ENCODE results near the gene DPP10.

Gene DPP10

DNA sequence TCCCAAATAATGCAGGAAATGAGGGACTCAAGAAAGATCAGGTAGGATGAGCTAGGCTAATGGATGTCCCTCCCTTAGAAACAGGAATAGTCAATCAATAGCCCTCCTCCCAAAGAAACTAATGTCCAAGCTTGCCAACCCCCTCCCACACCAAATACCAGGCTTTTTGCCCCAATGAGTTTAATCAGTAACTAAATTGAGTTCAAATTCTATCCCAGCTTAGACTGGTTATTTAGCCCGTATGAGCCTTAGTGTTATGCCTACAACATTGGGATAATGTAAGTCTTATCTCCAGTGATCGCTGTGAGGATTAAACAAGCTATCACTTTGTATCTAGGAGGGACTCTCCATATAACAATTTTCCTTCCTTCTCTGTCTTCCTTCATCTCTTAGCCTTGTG is 310.7 kb downstream of the DPP10 start:
- Histone ChIP-seq H2AK5ac (ENCODE audit: low read length) (no peak overlapping the region), H3K56ac (ENCODE audit: low read length) (no peak overlapping the region), H3K4me3 (ENCODE audit: low read length) (no peak overlapping the region), H3K9ac (ENCODE audit: low read length) (no peak overlapping the region), H3K36me3 (ENCODE audit: control insufficient read depth, insufficient read depth, low read length) (no peaks in the 10 kb centered on the region), H3K23ac (ENCODE audit: low read length) (no peak overlapping the region), H3K18ac (ENCODE audit: low read length) (no peak overlapping the region), H3K4me1 (ENCODE audit: control insufficient read depth, low read depth, low read length) (no peaks in the 10 kb centered on the region), H2BK5ac (ENCODE audit: low read length) (no peak overlapping the region), H2BK120ac (ENCODE audit: low read depth, low read length) (no peak overlapping the region), H4K8ac (ENCODE audit: low read depth, low read length) (no peak overlapping the region), H3K27ac (ENCODE audit: low read depth, low read length) (no peak overlapping the region), H3K79me1 (ENCODE audit: low read length) (no peaks in the 10 kb centered on the region), H4K5ac (ENCODE audit: low read length) (no peak overlapping the region), H3K27me3 (ENCODE audit: insufficient read depth, low read length, poor library complexity) (no peaks in the 10 kb centered on the region), H3K4me2 (ENCODE audit: low read length) (no peak overlapping the region), H3K79me2 (ENCODE audit: control insufficient read depth, insufficient read depth, low read length) (no peaks in the 10 kb centered on the region), H3K4ac (ENCODE audit: low read depth, low read length) (no peak overlapping the region), H2BK15ac (replicated peaks; ENCODE audit: low read depth) (no peak overlapping the region)
- no peak for DNase-seq
- no CpG with 5 or more reads among the region's 2 CpGs for WGBS (ENCODE audit: extremely low coverage, insufficient coverage, low lambda C conversion rate)

DNA sequence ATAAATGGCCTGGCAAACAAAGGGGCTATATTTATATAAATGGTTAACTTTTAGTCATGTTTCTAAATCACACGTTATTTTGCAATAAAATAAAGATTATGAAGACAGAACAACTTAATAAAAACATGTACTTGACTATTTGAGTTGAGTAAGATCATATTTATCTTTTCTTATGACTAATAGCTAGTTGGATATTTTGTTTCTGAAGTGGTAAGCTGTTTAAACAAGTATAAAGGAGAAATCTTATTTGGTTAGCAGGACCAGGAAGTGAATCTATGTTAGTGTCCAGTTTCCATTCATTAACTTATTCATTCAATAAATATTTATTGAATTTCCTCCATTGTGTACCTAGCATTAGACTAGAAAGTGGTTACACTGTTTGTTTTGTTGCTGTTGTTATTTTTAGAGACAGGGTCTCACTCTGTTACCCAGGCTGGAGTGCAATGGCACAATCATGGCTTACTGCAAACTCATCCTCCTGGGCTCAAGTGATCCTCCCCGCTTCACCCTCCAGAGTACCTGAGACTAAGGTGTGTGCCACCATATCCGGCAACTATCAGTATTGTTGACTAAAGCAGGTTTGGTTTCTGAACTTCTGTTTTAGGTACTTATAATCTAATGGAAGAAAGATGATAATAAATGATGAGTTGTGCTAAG is 312.6 kb downstream of the DPP10 start:
- H3K4ac ChIP-seq (ENCODE audit: low read depth, low read length) = no peak overlapping the region
- no peak overlapping the region for H2BK120ac ChIP-seq (ENCODE audit: low read depth, low read length)
- no peak overlapping the region for H3K23ac ChIP-seq (ENCODE audit: low read length)
- H4K5ac ChIP-seq (ENCODE audit: low read length) = no peak overlapping the region
- no peak overlapping the region for H3K4me2 ChIP-seq (ENCODE audit: low read length)
- H3K9ac ChIP-seq (ENCODE audit: low read length) = no peak overlapping the region
- H3K56ac ChIP-seq (ENCODE audit: low read length) = no peak overlapping the region
- H3K79me1 ChIP-seq (ENCODE audit: low read length) = no peaks in the 10 kb centered on the region
- no peak overlapping the region for H2BK15ac ChIP-seq (replicated peaks; ENCODE audit: low read depth)
- no peaks in the 10 kb centered on the region for H3K36me3 ChIP-seq (ENCODE audit: control insufficient read depth, insufficient read depth, low read length)
- H3K79me2 ChIP-seq (ENCODE audit: control insufficient read depth, insufficient read depth, low read length) = no peaks in the 10 kb centered on the region
- no peak overlapping the region for H3K18ac ChIP-seq (ENCODE audit: low read length)
- no peak overlapping the region for H3K27ac ChIP-seq (ENCODE audit: low read depth, low read length)
- no CpG with 5 or more reads among the region's 3 CpGs for WGBS (ENCODE audit: extremely low coverage, insufficient coverage, low lambda C conversion rate)
- no peak overlapping the region for H2BK5ac ChIP-seq (ENCODE audit: low read length)
- H3K27me3 ChIP-seq (ENCODE audit: insufficient read depth, low read length, poor library complexity) = no peaks in the 10 kb centered on the region
- H4K8ac ChIP-seq (ENCODE audit: low read depth, low read length) = no peak overlapping the region
- H2AK5ac ChIP-seq (ENCODE audit: low read length) = no peak overlapping the region
- no peak for DNase-seq
- no peaks in the 10 kb centered on the region for H3K4me1 ChIP-seq (ENCODE audit: control insufficient read depth, low read depth, low read length)
- no peak overlapping the region for H3K4me3 ChIP-seq (ENCODE audit: low read length)

DNA sequence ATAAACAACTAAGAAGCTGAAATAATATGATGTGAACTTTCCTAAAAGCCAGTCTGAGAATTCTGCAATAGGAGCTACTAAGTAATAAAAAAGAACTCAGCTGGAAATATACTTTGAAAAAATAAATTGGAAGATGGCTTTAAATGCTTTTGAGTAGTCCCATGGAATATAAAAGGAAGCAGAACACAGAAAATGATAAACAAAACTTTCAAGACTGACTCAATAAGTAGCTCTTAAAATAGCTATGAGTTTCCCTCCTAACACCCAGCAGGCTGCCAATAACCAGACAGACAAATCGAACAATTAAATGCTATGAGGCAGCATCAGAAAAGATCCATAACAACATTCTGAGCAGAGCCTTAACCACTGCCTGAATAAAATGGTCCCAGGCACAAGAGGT is 319.9 kb downstream of the DPP10 start:
- DNase-seq = no peak
- Histone ChIP-seq H3K4me3 (ENCODE audit: low read length) (no peak overlapping the region), H3K79me2 (ENCODE audit: control insufficient read depth, insufficient read depth, low read length) (no peaks in the 10 kb centered on the region), H3K4me1 (ENCODE audit: control insufficient read depth, low read depth, low read length) (no peaks in the 10 kb centered on the region), H2AK5ac (ENCODE audit: low read length) (no peak overlapping the region), H3K9ac (ENCODE audit: low read length) (no peak overlapping the region), H3K27me3 (ENCODE audit: insufficient read depth, low read length, poor library complexity) (no peaks in the 10 kb centered on the region), H3K4me2 (ENCODE audit: low read length) (no peak overlapping the region), H3K18ac (ENCODE audit: low read length) (no peak overlapping the region), H2BK5ac (ENCODE audit: low read length) (no peak overlapping the region), H3K79me1 (ENCODE audit: low read length) (no peaks in the 10 kb centered on the region), H3K27ac (ENCODE audit: low read depth, low read length) (no peak overlapping the region), H4K8ac (ENCODE audit: low read depth, low read length) (no peak overlapping the region), H3K56ac (ENCODE audit: low read length) (no peak overlapping the region), H2BK15ac (replicated peaks; ENCODE audit: low read depth) (no peak overlapping the region), H4K5ac (ENCODE audit: low read length) (no peak overlapping the region), H2BK120ac (ENCODE audit: low read depth, low read length) (no peak overlapping the region), H3K36me3 (ENCODE audit: control insufficient read depth, insufficient read depth, low read length) (no peaks in the 10 kb centered on the region), H3K4ac (ENCODE audit: low read depth, low read length) (no peak overlapping the region), H3K23ac (ENCODE audit: low read length) (no peak overlapping the region)
- WGBS (ENCODE audit: extremely low coverage, insufficient coverage, low lambda C conversion rate) = no CpG with 5 or more reads among the region's 1 CpG

DNA sequence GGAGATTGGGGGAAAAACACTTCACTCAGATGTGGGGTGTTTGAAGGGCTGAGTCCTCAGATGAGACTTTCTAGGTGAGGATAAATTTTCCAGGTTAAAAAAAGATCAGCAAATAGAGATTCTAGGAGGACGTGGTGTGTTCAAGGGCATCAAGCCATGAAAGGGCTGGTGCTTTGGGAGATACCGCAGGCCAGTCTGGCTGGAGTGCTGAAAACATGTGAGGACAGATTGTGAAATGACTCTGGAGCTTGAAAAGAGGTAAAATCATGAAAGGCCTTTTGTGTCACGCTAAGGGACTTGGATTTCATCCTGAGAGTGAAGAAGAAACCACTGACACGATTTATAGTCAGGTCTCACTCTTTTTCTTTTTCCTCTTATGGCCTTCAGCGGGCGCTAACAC is 320.5 kb downstream of the DPP10 start:
- Histone ChIP-seq H3K36me3 (ENCODE audit: control insufficient read depth, insufficient read depth, low read length) (no peaks in the 10 kb centered on the region), H2AK5ac (ENCODE audit: low read length) (no peak overlapping the region), H3K56ac (ENCODE audit: low read length) (no peak overlapping the region), H3K4me2 (ENCODE audit: low read length) (no peak overlapping the region), H2BK15ac (replicated peaks; ENCODE audit: low read depth) (no peak overlapping the region), H3K4me3 (ENCODE audit: low read length) (no peak overlapping the region), H3K23ac (ENCODE audit: low read length) (no peak overlapping the region), H3K79me2 (ENCODE audit: control insufficient read depth, insufficient read depth, low read length) (no peaks in the 10 kb centered on the region), H3K18ac (ENCODE audit: low read length) (no peak overlapping the region), H2BK120ac (ENCODE audit: low read depth, low read length) (no peak overlapping the region), H4K8ac (ENCODE audit: low read depth, low read length) (no peak overlapping the region), H3K4me1 (ENCODE audit: control insufficient read depth, low read depth, low read length) (no peaks in the 10 kb centered on the region), H2BK5ac (ENCODE audit: low read length) (no peak overlapping the region), H3K79me1 (ENCODE audit: low read length) (no peaks in the 10 kb centered on the region), H3K4ac (ENCODE audit: low read depth, low read length) (no peak overlapping the region), H3K27me3 (ENCODE audit: insufficient read depth, low read length, poor library complexity) (no peaks in the 10 kb centered on the region), H3K27ac (ENCODE audit: low read depth, low read length) (no peak overlapping the region), H4K5ac (ENCODE audit: low read length) (no peak overlapping the region), H3K9ac (ENCODE audit: low read length) (no peak overlapping the region)
- WGBS (ENCODE audit: extremely low coverage, insufficient coverage, low lambda C conversion rate) = no CpG with 5 or more reads among the region's 6 CpGs
- no peak for DNase-seq

DNA sequence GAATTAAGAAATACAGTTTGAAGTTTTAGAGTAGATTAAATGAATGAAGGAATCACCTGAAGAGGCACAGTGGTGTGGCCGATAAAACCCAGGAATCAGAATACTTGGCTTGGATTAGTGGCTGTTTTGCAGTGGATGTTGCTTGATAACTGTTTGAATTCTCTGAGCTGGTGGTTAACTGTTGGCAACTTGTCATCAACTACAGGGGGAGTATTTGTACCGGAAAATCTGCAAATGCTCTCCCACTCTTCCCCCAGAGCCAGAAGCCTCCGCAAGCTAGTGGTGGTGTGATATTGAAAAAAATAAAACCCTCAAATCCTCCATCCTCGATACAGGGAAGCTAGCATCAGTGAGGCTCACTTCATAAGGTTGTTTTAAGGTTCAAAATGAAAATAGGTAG is 326.7 kb downstream of the DPP10 start:
- Histone ChIP-seq H3K27me3 (ENCODE audit: insufficient read depth, low read length, poor library complexity) (no peaks in the 10 kb centered on the region), H3K18ac (ENCODE audit: low read length) (no peak overlapping the region)

DNA sequence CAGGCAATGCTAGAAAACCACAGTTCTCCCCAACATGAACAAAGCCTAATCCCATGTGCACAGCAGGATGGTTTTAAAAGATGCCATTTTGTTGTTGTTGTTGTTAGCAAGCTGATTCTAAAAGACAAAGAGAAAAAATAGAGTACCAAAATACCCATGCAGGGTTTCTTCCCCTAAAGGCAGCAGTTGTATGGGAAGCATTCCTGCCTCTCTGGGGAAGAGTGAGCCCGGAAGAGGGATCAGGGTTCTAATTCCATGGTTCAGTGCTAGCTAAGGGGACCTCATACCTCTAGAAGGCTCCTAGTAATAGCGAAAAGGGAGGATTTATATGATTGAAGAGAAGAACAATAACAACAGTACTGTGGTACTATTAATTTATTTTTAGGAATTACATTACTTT is 327.6 kb downstream of the DPP10 start:
- Histone ChIP-seq H3K4me1 (ENCODE audit: control insufficient read depth, low read depth, low read length) (no peaks in the 10 kb centered on the region), H3K18ac (ENCODE audit: low read length) (no peak overlapping the region), H3K4ac (ENCODE audit: low read depth, low read length) (no peak overlapping the region), H3K23ac (ENCODE audit: low read length) (no peak overlapping the region), H4K8ac (ENCODE audit: low read depth, low read length) (no peak overlapping the region), H3K79me2 (ENCODE audit: control insufficient read depth, insufficient read depth, low read length) (no peaks in the 10 kb centered on the region), H2BK120ac (ENCODE audit: low read depth, low read length) (no peak overlapping the region), H2AK5ac (ENCODE audit: low read length) (no peak overlapping the region), H3K4me2 (ENCODE audit: low read length) (no peak overlapping the region), H3K56ac (ENCODE audit: low read length) (no peak overlapping the region), H3K4me3 (ENCODE audit: low read length) (no peak overlapping the region), H3K79me1 (ENCODE audit: low read length) (no peaks in the 10 kb centered on the region), H3K9ac (ENCODE audit: low read length) (no peak overlapping the region), H4K5ac (ENCODE audit: low read length) (no peak overlapping the region), H3K27me3 (ENCODE audit: insufficient read depth, low read length, poor library complexity) (no peaks in the 10 kb centered on the region), H2BK15ac (replicated peaks; ENCODE audit: low read depth) (no peak overlapping the region), H3K27ac (ENCODE audit: low read depth, low read length) (no peak overlapping the region), H3K36me3 (ENCODE audit: control insufficient read depth, insufficient read depth, low read length) (no peaks in the 10 kb centered on the region), H2BK5ac (ENCODE audit: low read length) (no peak overlapping the region)
- WGBS (ENCODE audit: extremely low coverage, insufficient coverage, low lambda C conversion rate) = no CpG with 5 or more reads among the region's 2 CpGs
- DNase-seq = no peak

More for the DNA sequence above, 326.7 kb downstream of the DPP10 start:
- Histone ChIP-seq H3K9ac (ENCODE audit: low read length) (no peak overlapping the region), H3K4me1 (ENCODE audit: control insufficient read depth, low read depth, low read length) (no peaks in the 10 kb centered on the region), H2BK5ac (ENCODE audit: low read length) (no peak overlapping the region), H3K4me3 (ENCODE audit: low read length) (no peak overlapping the region), H3K4ac (ENCODE audit: low read depth, low read length) (no peak overlapping the region), H4K8ac (ENCODE audit: low read depth, low read length) (no peak overlapping the region), H3K27ac (ENCODE audit: low read depth, low read length) (no peak overlapping the region), H3K23ac (ENCODE audit: low read length) (no peak overlapping the region), H4K5ac (ENCODE audit: low read length) (no peak overlapping the region), H3K4me2 (ENCODE audit: low read length) (no peak overlapping the region), H3K79me1 (ENCODE audit: low read length) (no peaks in the 10 kb centered on the region), H3K79me2 (ENCODE audit: control insufficient read depth, insufficient read depth, low read length) (no peaks in the 10 kb centered on the region), H3K36me3 (ENCODE audit: control insufficient read depth, insufficient read depth, low read length) (no peaks in the 10 kb centered on the region), H2BK15ac (replicated peaks; ENCODE audit: low read depth) (no peak overlapping the region), H3K56ac (ENCODE audit: low read length) (no peak overlapping the region), H2BK120ac (ENCODE audit: low read depth, low read length) (no peak overlapping the region), H2AK5ac (ENCODE audit: low read length) (no peak overlapping the region)
- WGBS (ENCODE audit: extremely low coverage, insufficient coverage, low lambda C conversion rate) = no CpG with 5 or more reads among the region's 4 CpGs
- DNase-seq = peak; percentile 22

Data from mesendoderm (in vitro differentiated cells).